Mesangial cell (primary cell): ENCODE results near the gene RELT. TPM values are rescaled to one million over a fixed set of nuclear protein-coding genes. Genes with fewer than 3 reads are reported as not detected.

Experiments
- total RNA-seq: library from RNA; depleted of rRNA; stranded (reverse); fragments of >200 nt; gene quantifications from 2 replicates; pipeline ENCODE4 v1.2.3, GENCODE V29; 2015

Gene RELT, protein sequence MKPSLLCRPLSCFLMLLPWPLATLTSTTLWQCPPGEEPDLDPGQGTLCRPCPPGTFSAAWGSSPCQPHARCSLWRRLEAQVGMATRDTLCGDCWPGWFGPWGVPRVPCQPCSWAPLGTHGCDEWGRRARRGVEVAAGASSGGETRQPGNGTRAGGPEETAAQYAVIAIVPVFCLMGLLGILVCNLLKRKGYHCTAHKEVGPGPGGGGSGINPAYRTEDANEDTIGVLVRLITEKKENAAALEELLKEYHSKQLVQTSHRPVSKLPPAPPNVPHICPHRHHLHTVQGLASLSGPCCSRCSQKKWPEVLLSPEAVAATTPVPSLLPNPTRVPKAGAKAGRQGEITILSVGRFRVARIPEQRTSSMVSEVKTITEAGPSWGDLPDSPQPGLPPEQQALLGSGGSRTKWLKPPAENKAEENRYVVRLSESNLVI
- 2.3 and 7.3 TPM in 2 replicates for total RNA-seq

DNA sequence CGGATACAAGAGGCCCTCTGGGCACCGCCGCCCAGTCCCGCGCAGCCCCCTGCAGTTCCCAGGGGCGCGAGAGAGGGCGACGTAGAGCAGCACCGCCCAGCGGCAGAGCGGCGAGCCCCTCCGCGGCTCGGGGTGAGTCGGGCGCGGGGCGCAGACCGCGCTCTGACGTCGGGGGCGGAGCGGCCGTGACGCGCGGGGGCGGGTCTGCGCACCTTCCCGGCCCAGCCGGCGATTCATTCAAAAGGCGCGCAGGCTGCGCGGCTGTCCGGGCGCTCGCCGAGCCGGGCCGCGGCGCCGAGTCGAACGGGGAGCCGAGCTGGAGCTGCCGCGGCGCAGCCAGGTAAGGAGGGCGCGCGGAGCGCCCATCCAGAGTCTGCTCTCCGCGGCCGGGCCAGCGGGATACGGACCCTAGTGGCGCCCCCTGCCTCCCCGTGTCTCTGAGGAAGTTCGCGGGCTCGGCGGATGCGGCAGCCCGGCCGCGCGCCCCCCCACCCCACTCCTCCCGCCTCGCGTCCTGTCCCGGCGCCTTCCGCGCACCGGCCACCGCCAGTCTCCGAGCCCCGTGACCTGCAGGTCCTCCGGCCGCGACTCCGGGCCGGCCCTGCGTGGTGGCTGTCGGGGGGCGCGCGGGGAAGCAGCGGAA, at the start of gene RELT:
TSS of gene RELT (plus strand) at position 240 of the 643 bp plus-strand sequence. CDS start 12,738 bp downstream, outside the sequence.

Other genes starting within 250 kb of the RELT start
- 6.5 and 6.7 TPM in 2 replicates for gene FCHSD2, start 234.1 kb upstream of the RELT start, total RNA-seq
- gene P2RY2, start 158.1 kb upstream of the RELT start, total RNA-seq = 0.98 and 1.5 TPM in 2 replicates
- gene P2RY6, start 104.1 kb upstream of the RELT start, total RNA-seq = 1.3 and 9.1 TPM in 2 replicates
- 24.0 and 78.7 TPM in 2 replicates for gene ARHGEF17, start 68.1 kb upstream of the RELT start, total RNA-seq
- 18.1 and 33.8 TPM in 2 replicates for gene FAM168A, start 221.7 kb downstream of the RELT start, total RNA-seq